Testis (tissue), 2 donors: ENCODE data around the gene MAOA.

Experiments used
- POLR2A ChIP-seq: fragments of 450-650 bp; IDR thresholded peaks from one replicate; pipeline ENCODE4 v1.6.1; 2017; ENCODE audit warnings: antibody characterized with exemption, mild to moderate bottlenecking, moderate library complexity
- TF ChIP-seq, protein P1 (sequence below), 3 experiments: fragments of 450-650 bp in 2 of 3; fragments of 200-600 bp in 1 of 3; sonication (generic) in 1 of 3; IDR thresholded peaks; one replicate each; pipeline ENCODE4 v1.5.1; 2016 to 2019; ENCODE audit warnings: antibody characterized with exemption in 3 of 3, mild to moderate bottlenecking in 2 of 3, moderate library complexity in 1 of 3

GRCh38 chrX:43641691-43642090 is 14.4 kb upstream of the MAOA start:
- TF ChIP-seq, protein P1, sequence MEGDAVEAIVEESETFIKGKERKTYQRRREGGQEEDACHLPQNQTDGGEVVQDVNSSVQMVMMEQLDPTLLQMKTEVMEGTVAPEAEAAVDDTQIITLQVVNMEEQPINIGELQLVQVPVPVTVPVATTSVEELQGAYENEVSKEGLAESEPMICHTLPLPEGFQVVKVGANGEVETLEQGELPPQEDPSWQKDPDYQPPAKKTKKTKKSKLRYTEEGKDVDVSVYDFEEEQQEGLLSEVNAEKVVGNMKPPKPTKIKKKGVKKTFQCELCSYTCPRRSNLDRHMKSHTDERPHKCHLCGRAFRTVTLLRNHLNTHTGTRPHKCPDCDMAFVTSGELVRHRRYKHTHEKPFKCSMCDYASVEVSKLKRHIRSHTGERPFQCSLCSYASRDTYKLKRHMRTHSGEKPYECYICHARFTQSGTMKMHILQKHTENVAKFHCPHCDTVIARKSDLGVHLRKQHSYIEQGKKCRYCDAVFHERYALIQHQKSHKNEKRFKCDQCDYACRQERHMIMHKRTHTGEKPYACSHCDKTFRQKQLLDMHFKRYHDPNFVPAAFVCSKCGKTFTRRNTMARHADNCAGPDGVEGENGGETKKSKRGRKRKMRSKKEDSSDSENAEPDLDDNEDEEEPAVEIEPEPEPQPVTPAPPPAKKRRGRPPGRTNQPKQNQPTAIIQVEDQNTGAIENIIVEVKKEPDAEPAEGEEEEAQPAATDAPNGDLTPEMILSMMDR (IDR thresholded peaks at IDR 0.05) = no peak
- TF ChIP-seq POLR2A = no peak
